WTC11 (cell line): ENCODE data around the gene SHF.

Experiments
- CTCF ChIP-seq: fragments of 200-600 bp; IDR thresholded peaks from 2 replicates; pipeline ENCODE4 v1.8.0; 2022; ENCODE audit warnings: antibody characterized with exemption
- USF2 ChIP-seq: sonication (generic); formaldehyde crosslinking; IDR thresholded peaks from 2 replicates; pipeline ENCODE4 v1.8.1; 2023; ENCODE audit warnings: mild to moderate bottlenecking, missing genetic modification reagents, moderate library complexity

DNA sequence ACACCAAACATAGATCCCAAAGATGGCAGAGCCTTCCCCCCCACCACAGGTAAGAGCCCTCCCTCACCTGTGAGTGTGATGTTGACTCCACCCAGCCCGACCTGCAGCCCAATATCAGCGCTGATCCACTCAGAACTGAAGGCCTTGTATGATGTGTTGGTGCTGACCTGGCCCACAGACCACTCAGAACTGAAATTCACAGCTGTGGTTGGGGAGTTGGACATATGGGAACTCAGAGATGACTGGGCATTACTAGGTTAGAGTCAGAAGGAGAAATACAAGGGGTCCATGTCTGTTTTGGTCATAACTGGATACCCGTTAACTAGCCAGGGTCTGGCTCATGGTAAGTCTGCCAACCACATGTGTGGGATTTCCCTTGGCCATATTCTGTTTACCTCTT, 66.7 kb downstream of the SHF start:
- no peak for TF ChIP-seq CTCF
- no peak for TF ChIP-seq USF2
